HepG2 (cell line): ENCODE results near the gene ZNRF3. TPM values are rescaled to one million over a fixed set of nuclear protein-coding genes. Genes with fewer than 3 reads are reported as not detected.

ENCODE experiments used
- AHR ChIP-seq: IDR thresholded peaks from 2 replicates; pipeline ENCODE4 v1.6.1; 2018; ENCODE audit warnings: missing genetic modification reagents, missing compliant biosample characterization
- ATAD3A ChIP-seq: sonication (generic); formaldehyde crosslinking; IDR thresholded peaks from 2 replicates; pipeline ENCODE4 v1.4.0; 2020; ENCODE audit warnings: missing genetic modification reagents
- CAMTA2 ChIP-seq: sonication (generic); formaldehyde crosslinking; IDR thresholded peaks from 2 replicates; pipeline ENCODE4 v1.4.0; 2020; ENCODE audit warnings: mild to moderate bottlenecking, missing genetic modification reagents, borderline replicate concordance
- CHCHD3 ChIP-seq: sonication (generic); formaldehyde crosslinking; IDR thresholded peaks from 2 replicates; pipeline ENCODE4 v1.8.0; 2022; ENCODE audit warnings: mild to moderate bottlenecking, missing genetic modification reagents, moderate library complexity
- CHD2 ChIP-seq: IDR thresholded peaks from 2 replicates; pipeline ENCODE4 v1.6.1; 2011; ENCODE audit warnings: low read depth, low read length, improper control_type of control experiment
- CHD4 ChIP-seq: fragments of 200-600 bp; sonication (generic); IDR thresholded peaks from 2 replicates; pipeline ENCODE4 v1.7.0; 2017; ENCODE audit warnings: mild to moderate bottlenecking, low read length, borderline replicate concordance
- HNRNPH1 ChIP-seq: fragments of 200-400 bp; formaldehyde crosslinking; optimal IDR thresholded peaks from 2 replicates; pipeline ENCODE3; 2017; ENCODE audit warnings: mild to moderate bottlenecking, low read depth, low read length
- HNRNPK ChIP-seq: fragments of 200-400 bp; formaldehyde crosslinking; IDR thresholded peaks from 2 replicates; pipeline ENCODE4 v1.6.1; 2018; ENCODE audit warnings: low read length, low read depth, moderate library complexity, mild to moderate bottlenecking; ENCODE audit not compliant: poor library complexity, severe bottlenecking
- KAT8 ChIP-seq: IDR thresholded peaks from 2 replicates; pipeline ENCODE4 v1.6.1; 2016; ENCODE audit warnings: missing genetic modification reagents, missing compliant biosample characterization
- MEIS2 ChIP-seq: sonication (generic); formaldehyde crosslinking; IDR thresholded peaks from 2 replicates; pipeline ENCODE4 v1.9.0; 2021; ENCODE audit warnings: mild to moderate bottlenecking, missing genetic modification reagents
- MTF2 ChIP-seq: sonication (generic); formaldehyde crosslinking; IDR thresholded peaks from 2 replicates; pipeline ENCODE4 v1.5.0; 2020; ENCODE audit warnings: missing genetic modification reagents, borderline replicate concordance
- NKX3-1 ChIP-seq: sonication (generic); formaldehyde crosslinking; IDR thresholded peaks from 2 replicates; pipeline ENCODE4 v1.5.0; 2020; ENCODE audit warnings: missing genetic modification reagents
- SETDB1 ChIP-seq: sonication (generic); formaldehyde crosslinking; IDR thresholded peaks from 2 replicates; pipeline ENCODE4 v1.5.1; 2020; ENCODE audit warnings: missing genetic modification reagents, mild to moderate bottlenecking, borderline replicate concordance
- TBX3 ChIP-seq: fragments of 450-650 bp; IDR thresholded peaks from 2 replicates; pipeline ENCODE4 v1.6.1; 2017; ENCODE audit warnings: antibody characterized with exemption, mild to moderate bottlenecking, inconsistent platforms, borderline replicate concordance
- TEAD3 ChIP-seq: optimal IDR thresholded peaks from 2 replicates; pipeline ENCODE3; 2016; ENCODE audit warnings: borderline replicate concordance
- ZBTB21 ChIP-seq: sonication (generic); formaldehyde crosslinking; IDR thresholded peaks from 2 replicates; pipeline ENCODE4 v1.4.0; 2020; ENCODE audit warnings: missing genetic modification reagents
- ZNF136 ChIP-seq: sonication (generic); formaldehyde crosslinking; IDR thresholded peaks from 2 replicates; pipeline ENCODE4 v1.8.1; 2022; ENCODE audit warnings: low read depth, mild to moderate bottlenecking, moderate library complexity, missing genetic modification reagents
- ZNF225 ChIP-seq: sonication (generic); formaldehyde crosslinking; IDR thresholded peaks from 2 replicates; pipeline ENCODE4 v1.4.0; 2020; ENCODE audit warnings: mild to moderate bottlenecking, missing genetic modification reagents
- ZNF44 ChIP-seq: sonication (generic); formaldehyde crosslinking; IDR thresholded peaks from 2 replicates; pipeline ENCODE4 v1.5.1; 2020; ENCODE audit warnings: mild to moderate bottlenecking, missing genetic modification reagents
- ZNF546 ChIP-seq: sonication (generic); formaldehyde crosslinking; conservative IDR thresholded peaks from 2 replicates; pipeline ENCODE4 v1.8.1; 2023; ENCODE audit warnings: mild to moderate bottlenecking, missing genetic modification reagents
- ZNF550 ChIP-seq: sonication (generic); formaldehyde crosslinking; IDR thresholded peaks from 2 replicates; pipeline ENCODE4 v1.4.0; 2020; ENCODE audit warnings: mild to moderate bottlenecking, missing genetic modification reagents, borderline replicate concordance
- ZNF567 ChIP-seq: sonication (generic); formaldehyde crosslinking; IDR thresholded peaks from 2 replicates; pipeline ENCODE4 v1.8.1; 2023; ENCODE audit warnings: mild to moderate bottlenecking, missing genetic modification reagents, borderline replicate concordance
- ZNF589 ChIP-seq: sonication (generic); formaldehyde crosslinking; conservative IDR thresholded peaks from 2 replicates; pipeline ENCODE4 v1.8.0; 2022; ENCODE audit warnings: mild to moderate bottlenecking, moderate library complexity, missing genetic modification reagents
- ZNF720 ChIP-seq: sonication (generic); formaldehyde crosslinking; IDR thresholded peaks from 2 replicates; pipeline ENCODE4 v1.4.0; 2020; ENCODE audit warnings: missing genetic modification reagents
- ZNF782 ChIP-seq: sonication (generic); formaldehyde crosslinking; IDR thresholded peaks from 2 replicates; pipeline ENCODE4 v1.4.0; 2020; ENCODE audit warnings: missing genetic modification reagents, mild to moderate bottlenecking, borderline replicate concordance
- ZSCAN31 ChIP-seq: sonication (generic); formaldehyde crosslinking; IDR thresholded peaks from 2 replicates; pipeline ENCODE4 v1.5.0; 2020; ENCODE audit warnings: low read depth, mild to moderate bottlenecking, missing genetic modification reagents
- polyA plus RNA-seq, 8 experiments: library from polyadenylated mRNA; depleted of rRNA in 3 of 8; stranded (reverse) in 7 of 8; unstranded in 1 of 8; fragments of >200 nt; fragmentation: Illumina TruSeq in 4 of 8; extraction: Trizol in 4 of 8; gene quantifications; 2 replicates each; pipeline versions ENCODE4 v1.2.1 to v1.2.3, GENCODE V29; 2011 to 2016; ENCODE audit warnings: low read depth in 4 of 8, missing spikeins in 1 of 8, mixed read lengths in 1 of 8; ENCODE audit not compliant: insufficient read depth in 1 of 8
- total RNA-seq, 5 experiments: library from RNA; depleted of rRNA; stranded (reverse); fragments of >200 nt; fragmentation: Illumina TruSeq; extraction: Trizol; gene quantifications; 2 replicates each; pipeline ENCODE4 v1.2.3, GENCODE V29; 2016; ENCODE audit warnings: low read depth in 1 of 5
- TF ChIP-seq, protein P1 (sequence below): sonication (generic); formaldehyde crosslinking; IDR thresholded peaks from 2 replicates; pipeline ENCODE4 v1.4.0; 2020; ENCODE audit warnings: mild to moderate bottlenecking, missing genetic modification reagents
- TF ChIP-seq, protein P2 (sequence below): sonication (generic); formaldehyde crosslinking; IDR thresholded peaks from 2 replicates; pipeline ENCODE4 v1.4.0; 2020; ENCODE audit warnings: missing genetic modification reagents, borderline replicate concordance

ZNRF3 gene
- total and polyA plus RNA-seq, 2 of the 13 experiments (the other 11 are each of a cell fraction or from before 2014, with no cell fraction given): 20.3 to 36.7 TPM

DNA sequence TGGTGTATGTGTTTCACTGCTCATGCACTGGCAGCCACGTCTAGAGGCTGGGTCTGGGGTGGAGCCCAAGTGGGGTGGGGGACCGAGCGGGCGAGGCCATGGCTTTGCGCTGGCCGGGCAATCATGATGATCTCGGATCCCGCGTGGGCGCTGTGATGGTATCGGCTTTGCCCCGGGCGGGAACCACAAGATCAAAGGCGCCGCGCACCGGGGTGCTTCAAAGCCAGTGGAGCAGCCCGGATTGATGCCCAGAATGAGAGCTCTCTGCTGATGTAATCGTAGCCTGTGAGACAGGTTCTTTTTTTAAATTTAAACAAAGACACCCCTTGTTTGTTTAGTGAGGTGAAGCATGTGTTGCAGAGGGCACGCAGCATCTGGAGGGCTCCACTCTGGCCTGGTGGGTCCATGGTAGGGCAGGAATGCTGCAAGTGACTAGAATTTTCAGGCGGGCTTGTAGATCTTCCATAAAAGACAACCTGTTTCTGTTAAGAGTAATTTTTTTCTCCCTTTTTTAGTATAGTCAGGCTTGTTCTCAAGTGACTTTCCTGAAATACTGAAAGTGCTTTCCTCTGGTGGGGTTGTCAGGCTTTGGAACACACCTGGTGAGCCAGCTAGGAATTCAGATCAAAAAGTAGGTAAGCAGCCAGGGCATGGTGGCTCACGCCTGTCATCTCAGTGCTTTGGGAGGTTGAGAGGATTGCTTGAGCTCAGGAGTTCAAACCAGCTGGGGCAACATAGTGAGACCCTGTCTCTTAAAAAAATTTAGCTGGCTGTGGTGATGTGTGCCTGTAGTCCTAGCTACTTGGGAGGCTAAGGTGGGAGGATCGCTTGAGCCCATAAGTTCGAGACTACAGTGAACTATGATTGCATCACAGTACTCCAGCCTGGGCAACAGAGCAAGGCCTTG, 40.7 kb downstream of the ZNRF3 start (continued):
- TF ChIP-seq ATAD3A (CRISPR knock-in tag): no peak
- 0 out of 2 replicates have a peak, but pooled peaks have one; percentile 23 for TF ChIP-seq CHD4
- TF ChIP-seq TBX3: no peak
- TF ChIP-seq CAMTA2 (CRISPR knock-in tag): no peak
- TF ChIP-seq, protein P1, sequence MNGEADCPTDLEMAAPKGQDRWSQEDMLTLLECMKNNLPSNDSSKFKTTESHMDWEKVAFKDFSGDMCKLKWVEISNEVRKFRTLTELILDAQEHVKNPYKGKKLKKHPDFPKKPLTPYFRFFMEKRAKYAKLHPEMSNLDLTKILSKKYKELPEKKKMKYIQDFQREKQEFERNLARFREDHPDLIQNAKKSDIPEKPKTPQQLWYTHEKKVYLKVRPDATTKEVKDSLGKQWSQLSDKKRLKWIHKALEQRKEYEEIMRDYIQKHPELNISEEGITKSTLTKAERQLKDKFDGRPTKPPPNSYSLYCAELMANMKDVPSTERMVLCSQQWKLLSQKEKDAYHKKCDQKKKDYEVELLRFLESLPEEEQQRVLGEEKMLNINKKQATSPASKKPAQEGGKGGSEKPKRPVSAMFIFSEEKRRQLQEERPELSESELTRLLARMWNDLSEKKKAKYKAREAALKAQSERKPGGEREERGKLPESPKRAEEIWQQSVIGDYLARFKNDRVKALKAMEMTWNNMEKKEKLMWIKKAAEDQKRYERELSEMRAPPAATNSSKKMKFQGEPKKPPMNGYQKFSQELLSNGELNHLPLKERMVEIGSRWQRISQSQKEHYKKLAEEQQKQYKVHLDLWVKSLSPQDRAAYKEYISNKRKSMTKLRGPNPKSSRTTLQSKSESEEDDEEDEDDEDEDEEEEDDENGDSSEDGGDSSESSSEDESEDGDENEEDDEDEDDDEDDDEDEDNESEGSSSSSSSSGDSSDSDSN (CRISPR knock-in tag): peak; percentile 57
- TF ChIP-seq ZBTB21 (CRISPR knock-in tag): peak; percentile 45; the same call in 1 of the 2 replicates
- TF ChIP-seq HNRNPH1: no peak
- no peak for TF ChIP-seq HNRNPK
- TF ChIP-seq ZNF546 (CRISPR knock-in tag): no peak
- no peak for TF ChIP-seq ZNF567 (CRISPR knock-in tag)
- no peak for TF ChIP-seq SETDB1 (CRISPR knock-in tag)
- peak; percentile 82 for TF ChIP-seq TEAD3
- no peak for TF ChIP-seq ZNF550
- peak; percentile 90 for TF ChIP-seq ZNF589
- TF ChIP-seq MTF2 (CRISPR knock-in tag): no peak
- peak; percentile 52; the same call in 1 of the 2 replicates for TF ChIP-seq ZSCAN31 (CRISPR knock-in tag)
- no peak for TF ChIP-seq CHCHD3 (CRISPR knock-in tag)
- TF ChIP-seq ZNF44 (CRISPR knock-in tag): no peak
- peak; percentile 79; the same call in 1 of the 2 replicates for TF ChIP-seq NKX3-1
- TF ChIP-seq, protein P2, sequence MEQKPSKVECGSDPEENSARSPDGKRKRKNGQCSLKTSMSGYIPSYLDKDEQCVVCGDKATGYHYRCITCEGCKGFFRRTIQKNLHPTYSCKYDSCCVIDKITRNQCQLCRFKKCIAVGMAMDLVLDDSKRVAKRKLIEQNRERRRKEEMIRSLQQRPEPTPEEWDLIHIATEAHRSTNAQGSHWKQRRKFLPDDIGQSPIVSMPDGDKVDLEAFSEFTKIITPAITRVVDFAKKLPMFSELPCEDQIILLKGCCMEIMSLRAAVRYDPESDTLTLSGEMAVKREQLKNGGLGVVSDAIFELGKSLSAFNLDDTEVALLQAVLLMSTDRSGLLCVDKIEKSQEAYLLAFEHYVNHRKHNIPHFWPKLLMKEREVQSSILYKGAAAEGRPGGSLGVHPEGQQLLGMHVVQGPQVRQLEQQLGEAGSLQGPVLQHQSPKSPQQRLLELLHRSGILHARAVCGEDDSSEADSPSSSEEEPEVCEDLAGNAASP (CRISPR knock-in tag): peak; percentile 92; the same call in 1 of the 2 replicates
- 0 out of 2 replicates have a peak, but pooled peaks have one; percentile 24 for TF ChIP-seq CHD2
- TF ChIP-seq ZNF720: no peak
- no peak for TF ChIP-seq ZNF136 (CRISPR knock-in tag)
- TF ChIP-seq KAT8 (CRISPR knock-in tag): peak; percentile 67
- peak; percentile 96 for TF ChIP-seq MEIS2 (CRISPR knock-in tag)
- no peak for TF ChIP-seq ZNF782 (CRISPR knock-in tag)
- TF ChIP-seq AHR (CRISPR knock-in tag): peak; percentile 62
- no peak for TF ChIP-seq ZNF225 (CRISPR knock-in tag)
